Type B pancreatic cell (in vitro differentiated cells): Measurements from ENCODE around the gene DUSP9. TPM values are rescaled to one million over a fixed set of nuclear protein-coding genes. Genes with fewer than 3 reads are reported as not detected.
"Not testable (repeated sequence)": the region's sequence is repeated elsewhere in the genome, so short reads cannot be mapped to it uniquely, and the experiment has no call there.

Source experiments
- DNase-seq: peaks from one replicate; pipeline ENCODE4 v3.0.0; 2021; ENCODE audit warnings: mixed read lengths; ENCODE audit not compliant: unreplicated experiment; ENCODE audit errors: extremely low spot score
- H3K27ac Mint-ChIP-seq: 2 replicates; pipeline ENCODE4 v1.8.0; 2021; ENCODE audit warnings: mild to moderate bottlenecking, mixed read lengths
- H3K27me3 Mint-ChIP-seq: 2 replicates; pipeline ENCODE4 v1.8.0; 2021; ENCODE audit warnings: mixed read lengths
- H3K36me3 Mint-ChIP-seq: 2 replicates; pipeline ENCODE4 v1.8.0; 2021; ENCODE audit warnings: mixed read lengths
- H3K4me1 Mint-ChIP-seq: one replicate; pipeline ENCODE4 v1.8.0; 2021; ENCODE audit warnings: mixed read lengths; ENCODE audit not compliant: unreplicated experiment
- H3K4me3 Mint-ChIP-seq: 2 replicates; pipeline ENCODE4 v1.8.0; 2021; ENCODE audit warnings: mild to moderate bottlenecking, mixed read lengths
- H3K9me3 Mint-ChIP-seq: 2 replicates; pipeline ENCODE4 v1.8.0; 2021; ENCODE audit warnings: mixed read lengths
- total RNA-seq: library from RNA; stranded (reverse); gene quantifications from 2 replicates; pipeline ENCODE4 v1.2.1, GENCODE V29; 2021; ENCODE audit warnings: low replicate concordance
- TF ChIP-seq, protein P1 (sequence below): fragments of 200-600 bp; sonication (generic); conservative IDR thresholded peaks from 2 replicates; pipeline ENCODE4 v1.5.0; 2021; ENCODE audit warnings: antibody characterized with exemption, mild to moderate bottlenecking

DUSP9 gene
- total RNA-seq, 1 donor from 2014 or later, result 9.5 TPM

DNA sequence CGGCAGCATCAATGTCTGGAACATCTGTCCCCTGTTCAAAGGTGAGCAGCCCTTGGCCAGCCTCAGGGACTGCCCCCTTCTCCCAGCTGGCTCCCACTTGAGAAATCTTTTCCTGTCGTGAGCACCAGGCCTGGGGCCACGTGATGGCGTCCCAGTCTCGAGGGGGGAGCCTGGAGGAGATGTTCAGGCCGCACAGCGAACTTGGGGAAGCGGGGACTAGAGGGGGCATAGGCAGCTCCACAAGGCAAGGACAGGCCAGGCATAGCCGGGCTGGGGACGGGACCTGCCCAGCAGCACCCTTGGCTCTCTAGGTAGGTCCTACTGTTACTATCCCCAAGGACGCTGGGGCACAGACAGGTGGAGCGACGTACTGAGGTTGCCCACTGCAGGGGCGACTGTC, 43.5 kb downstream of the DUSP9 start:
- peaks cover 3% of the 10 kb centered on the region for H3K27me3 Mint-ChIP-seq
- H3K4me3 Mint-ChIP-seq, result peak overlapping the region; percentile 52
- H3K27ac Mint-ChIP-seq, result no peak overlapping the region
- TF ChIP-seq, protein P1, sequence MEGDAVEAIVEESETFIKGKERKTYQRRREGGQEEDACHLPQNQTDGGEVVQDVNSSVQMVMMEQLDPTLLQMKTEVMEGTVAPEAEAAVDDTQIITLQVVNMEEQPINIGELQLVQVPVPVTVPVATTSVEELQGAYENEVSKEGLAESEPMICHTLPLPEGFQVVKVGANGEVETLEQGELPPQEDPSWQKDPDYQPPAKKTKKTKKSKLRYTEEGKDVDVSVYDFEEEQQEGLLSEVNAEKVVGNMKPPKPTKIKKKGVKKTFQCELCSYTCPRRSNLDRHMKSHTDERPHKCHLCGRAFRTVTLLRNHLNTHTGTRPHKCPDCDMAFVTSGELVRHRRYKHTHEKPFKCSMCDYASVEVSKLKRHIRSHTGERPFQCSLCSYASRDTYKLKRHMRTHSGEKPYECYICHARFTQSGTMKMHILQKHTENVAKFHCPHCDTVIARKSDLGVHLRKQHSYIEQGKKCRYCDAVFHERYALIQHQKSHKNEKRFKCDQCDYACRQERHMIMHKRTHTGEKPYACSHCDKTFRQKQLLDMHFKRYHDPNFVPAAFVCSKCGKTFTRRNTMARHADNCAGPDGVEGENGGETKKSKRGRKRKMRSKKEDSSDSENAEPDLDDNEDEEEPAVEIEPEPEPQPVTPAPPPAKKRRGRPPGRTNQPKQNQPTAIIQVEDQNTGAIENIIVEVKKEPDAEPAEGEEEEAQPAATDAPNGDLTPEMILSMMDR, result no peak
- H3K4me1 Mint-ChIP-seq, result no peaks in the 10 kb centered on the region
- no peaks in the 10 kb centered on the region for H3K36me3 Mint-ChIP-seq
- no peak for DNase-seq
- H3K9me3 Mint-ChIP-seq, result no peaks in the 10 kb centered on the region

DNA sequence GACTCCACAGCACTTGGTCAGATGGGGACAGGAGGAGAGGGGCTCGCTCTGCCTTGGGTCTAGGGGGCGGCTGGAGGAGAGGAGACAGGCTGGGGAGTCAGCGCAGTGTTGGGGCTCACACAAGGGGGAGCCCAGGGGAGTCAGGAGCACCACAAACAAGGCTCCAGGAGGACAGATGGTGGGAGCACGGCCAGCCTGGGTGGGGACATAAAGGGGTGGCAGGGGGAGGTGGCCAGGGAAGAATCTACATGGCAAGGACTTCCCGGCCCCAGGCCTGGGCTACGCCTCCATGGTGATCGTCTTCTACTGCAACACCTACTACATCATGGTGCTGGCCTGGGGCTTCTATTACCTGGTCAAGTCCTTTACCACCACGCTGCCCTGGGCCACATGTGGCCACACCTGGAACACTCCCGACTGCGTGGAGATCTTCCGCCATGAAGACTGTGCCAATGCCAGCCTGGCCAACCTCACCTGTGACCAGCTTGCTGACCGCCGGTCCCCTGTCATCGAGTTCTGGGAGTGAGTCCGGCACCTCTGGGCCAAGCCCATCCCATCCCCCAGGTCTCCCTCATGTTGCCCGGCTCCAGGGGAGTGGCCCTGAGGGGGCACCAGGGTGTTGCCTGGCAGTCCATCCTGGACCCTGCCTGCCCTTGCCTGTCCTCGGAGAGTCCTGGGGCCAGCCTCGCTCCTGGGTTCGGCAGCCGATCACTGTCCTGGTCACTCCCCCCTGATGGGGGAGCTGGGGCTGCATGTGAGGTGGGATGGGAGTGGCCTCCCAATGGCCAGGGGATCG, 44.2 kb downstream of the DUSP9 start:
- H3K9me3 Mint-ChIP-seq, DNase-seq, H3K36me3 Mint-ChIP-seq, H3K27me3 Mint-ChIP-seq, H3K27ac Mint-ChIP-seq, H3K4me3 Mint-ChIP-seq, H3K4me1 Mint-ChIP-seq: not testable (repeated sequence)

DNA sequence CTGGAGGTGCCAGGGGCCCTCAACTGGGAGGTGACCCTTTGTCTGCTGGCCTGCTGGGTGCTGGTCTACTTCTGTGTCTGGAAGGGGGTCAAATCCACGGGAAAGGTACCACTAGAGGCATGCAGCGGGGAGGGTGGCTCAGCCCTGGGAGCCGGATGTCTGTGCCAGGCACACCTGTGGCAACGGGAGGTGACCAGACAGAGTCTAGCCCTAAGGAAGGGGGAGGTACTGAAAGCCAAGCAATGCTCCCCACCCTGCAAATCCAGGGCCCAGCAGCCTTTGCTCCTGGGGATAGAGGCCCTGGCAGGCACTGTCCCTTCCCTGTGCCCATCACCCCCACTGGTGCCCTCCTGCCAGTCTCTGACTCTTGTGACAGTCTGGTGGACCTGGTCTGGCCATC, 45.0 kb downstream of the DUSP9 start:
- no peak overlapping the region for H3K27ac Mint-ChIP-seq
- no peaks in the 10 kb centered on the region for H3K4me1 Mint-ChIP-seq
- no peak for DNase-seq
- H3K36me3 Mint-ChIP-seq, result no peaks in the 10 kb centered on the region
- H3K9me3 Mint-ChIP-seq, result no peaks in the 10 kb centered on the region
- H3K4me3 Mint-ChIP-seq, result no peak overlapping the region
- no peaks in the 10 kb centered on the region for H3K27me3 Mint-ChIP-seq
- TF ChIP-seq, protein P1, result no peak

DNA sequence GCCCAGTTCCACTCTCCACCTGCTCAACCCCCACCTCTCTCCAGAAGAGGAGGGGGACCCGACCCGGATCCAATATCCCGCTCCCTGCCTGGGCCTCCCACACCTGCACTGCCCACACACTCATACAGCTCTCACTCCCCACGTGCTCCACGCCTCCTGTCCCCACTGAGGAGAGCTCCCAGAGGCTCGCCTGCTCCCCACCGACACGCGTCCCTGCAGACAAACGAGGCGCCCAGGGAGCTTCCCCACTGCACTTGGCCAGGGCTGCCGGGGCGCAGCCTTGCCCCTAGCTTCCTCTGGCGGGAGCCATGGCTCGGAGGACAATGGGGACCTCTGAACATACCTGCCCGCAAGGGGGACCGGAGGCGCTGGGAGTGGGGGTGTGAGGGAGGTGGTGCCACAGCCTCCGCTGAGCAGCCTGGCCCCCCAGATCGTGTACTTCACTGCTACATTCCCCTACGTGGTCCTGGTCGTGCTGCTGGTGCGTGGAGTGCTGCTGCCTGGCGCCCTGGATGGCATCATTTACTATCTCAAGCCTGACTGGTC, 45.7 kb downstream of the DUSP9 start:
- no peak for DNase-seq
- TF ChIP-seq, protein P1, result no peak
- H3K4me3 Mint-ChIP-seq, result no peak overlapping the region
- no peak overlapping the region for H3K27ac Mint-ChIP-seq
- H3K9me3 Mint-ChIP-seq, result no peaks in the 10 kb centered on the region
- no peaks in the 10 kb centered on the region for H3K4me1 Mint-ChIP-seq
- no peaks in the 10 kb centered on the region for H3K27me3 Mint-ChIP-seq
- peaks cover under 1% of the 10 kb centered on the region for H3K36me3 Mint-ChIP-seq

DNA sequence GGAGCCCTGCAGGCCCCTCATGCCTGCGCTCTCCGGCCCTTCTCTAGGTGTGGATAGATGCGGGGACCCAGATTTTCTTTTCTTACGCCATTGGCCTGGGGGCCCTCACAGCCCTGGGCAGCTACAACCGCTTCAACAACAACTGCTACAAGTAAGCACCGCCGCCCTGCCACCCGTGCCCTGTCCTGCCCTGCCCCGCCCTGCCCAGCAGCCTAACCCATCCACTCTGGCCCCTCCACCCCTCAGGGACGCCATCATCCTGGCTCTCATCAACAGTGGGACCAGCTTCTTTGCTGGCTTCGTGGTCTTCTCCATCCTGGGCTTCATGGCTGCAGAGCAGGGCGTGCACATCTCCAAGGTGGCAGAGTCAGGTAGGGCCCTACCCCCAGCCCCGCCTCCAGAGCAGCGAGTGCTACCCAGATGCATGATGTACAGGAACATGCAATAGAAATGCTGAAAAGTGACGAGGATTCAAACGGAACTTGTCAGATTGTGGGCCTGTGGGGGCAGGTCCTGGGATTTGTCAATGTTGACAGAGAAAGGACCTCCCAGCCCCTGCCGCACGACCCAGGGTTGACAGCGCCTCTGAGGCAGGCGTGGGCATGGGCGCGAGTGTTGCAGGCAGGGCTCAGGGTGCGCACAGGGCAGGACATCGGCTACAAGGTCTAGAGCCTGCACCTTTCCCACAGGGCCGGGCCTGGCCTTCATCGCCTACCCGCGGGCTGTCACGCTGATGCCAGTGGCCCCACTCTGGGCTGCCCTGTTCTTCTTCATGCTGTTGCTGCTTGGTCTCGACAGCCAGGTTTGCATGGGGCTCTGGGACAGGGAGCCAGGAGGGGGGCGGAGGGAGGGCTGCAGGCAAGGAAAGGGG, 46.4 kb downstream of the DUSP9 start:
- no peak for DNase-seq
- H3K9me3 Mint-ChIP-seq, result no peaks in the 10 kb centered on the region
- H3K4me1 Mint-ChIP-seq, result no peaks in the 10 kb centered on the region
- no peaks in the 10 kb centered on the region for H3K27me3 Mint-ChIP-seq
- TF ChIP-seq, protein P1, result no peak
- no peak overlapping the region for H3K4me3 Mint-ChIP-seq
- peak overlapping the region; percentile 41 for H3K27ac Mint-ChIP-seq
- H3K36me3 Mint-ChIP-seq, result peaks cover 3% of the 10 kb centered on the region

DNA sequence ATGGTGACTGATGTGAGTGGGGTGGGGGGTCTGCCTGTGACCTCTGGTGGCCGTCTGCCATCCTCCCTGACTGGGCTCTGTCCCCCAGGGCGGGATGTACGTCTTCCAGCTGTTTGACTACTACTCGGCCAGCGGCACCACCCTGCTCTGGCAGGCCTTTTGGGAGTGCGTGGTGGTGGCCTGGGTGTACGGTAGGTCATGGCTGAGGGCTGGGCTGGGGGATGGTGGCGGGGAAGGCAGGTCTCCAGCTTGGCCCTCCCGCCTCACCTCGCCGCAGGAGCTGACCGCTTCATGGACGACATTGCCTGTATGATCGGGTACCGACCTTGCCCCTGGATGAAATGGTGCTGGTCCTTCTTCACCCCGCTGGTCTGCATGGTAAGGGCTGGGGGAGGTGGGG, 47.3 kb downstream of the DUSP9 start:
- not testable (repeated sequence) for DNase-seq, H3K27me3 Mint-ChIP-seq, H3K4me3 Mint-ChIP-seq, H3K9me3 Mint-ChIP-seq, H3K4me1 Mint-ChIP-seq, H3K27ac Mint-ChIP-seq, H3K36me3 Mint-ChIP-seq
